22Rv1 (cell line): ENCODE data around the gene ULK3.

Experiments used
- H3K27ac ChIP-seq: fragments of 450-650 bp; 2 replicates; pipeline ENCODE4 v1.5.1; 2017
- ZFX ChIP-seq: fragments of 450-650 bp; IDR thresholded peaks from 2 replicates; pipeline ENCODE4 v1.6.1; 2017; ENCODE audit warnings: antibody characterized with exemption, borderline replicate concordance
- TF ChIP-seq, protein P1 (sequence below): fragments of 450-650 bp; IDR thresholded peaks from 2 replicates; pipeline ENCODE4 v1.5.1; 2017; ENCODE audit warnings: mild to moderate bottlenecking

ULK3 gene

DNA sequence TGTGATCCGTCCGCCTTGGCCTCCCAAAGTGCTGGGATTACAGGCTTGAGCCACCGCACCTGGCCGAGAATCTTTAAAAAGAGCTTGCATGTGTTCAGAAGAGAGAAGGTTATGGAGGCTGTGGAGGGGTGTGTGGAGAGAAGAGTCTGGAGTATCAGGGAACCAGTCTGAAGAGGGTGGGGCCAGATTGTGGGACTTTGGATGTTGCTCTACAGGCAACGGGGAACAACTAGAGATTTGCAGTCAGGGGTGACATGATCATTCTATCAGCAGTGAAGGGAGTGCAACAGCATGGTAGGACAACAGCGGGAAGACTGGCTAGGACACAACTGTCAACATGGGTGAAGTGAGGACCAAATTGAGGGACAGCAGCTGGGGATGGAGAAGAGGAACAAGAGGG, 21.3 kb upstream of the ULK3 start:
- TF ChIP-seq, protein P1, sequence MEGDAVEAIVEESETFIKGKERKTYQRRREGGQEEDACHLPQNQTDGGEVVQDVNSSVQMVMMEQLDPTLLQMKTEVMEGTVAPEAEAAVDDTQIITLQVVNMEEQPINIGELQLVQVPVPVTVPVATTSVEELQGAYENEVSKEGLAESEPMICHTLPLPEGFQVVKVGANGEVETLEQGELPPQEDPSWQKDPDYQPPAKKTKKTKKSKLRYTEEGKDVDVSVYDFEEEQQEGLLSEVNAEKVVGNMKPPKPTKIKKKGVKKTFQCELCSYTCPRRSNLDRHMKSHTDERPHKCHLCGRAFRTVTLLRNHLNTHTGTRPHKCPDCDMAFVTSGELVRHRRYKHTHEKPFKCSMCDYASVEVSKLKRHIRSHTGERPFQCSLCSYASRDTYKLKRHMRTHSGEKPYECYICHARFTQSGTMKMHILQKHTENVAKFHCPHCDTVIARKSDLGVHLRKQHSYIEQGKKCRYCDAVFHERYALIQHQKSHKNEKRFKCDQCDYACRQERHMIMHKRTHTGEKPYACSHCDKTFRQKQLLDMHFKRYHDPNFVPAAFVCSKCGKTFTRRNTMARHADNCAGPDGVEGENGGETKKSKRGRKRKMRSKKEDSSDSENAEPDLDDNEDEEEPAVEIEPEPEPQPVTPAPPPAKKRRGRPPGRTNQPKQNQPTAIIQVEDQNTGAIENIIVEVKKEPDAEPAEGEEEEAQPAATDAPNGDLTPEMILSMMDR, result no peak
- TF ChIP-seq ZFX, result no peak
- no peak overlapping the region for H3K27ac ChIP-seq

DNA sequence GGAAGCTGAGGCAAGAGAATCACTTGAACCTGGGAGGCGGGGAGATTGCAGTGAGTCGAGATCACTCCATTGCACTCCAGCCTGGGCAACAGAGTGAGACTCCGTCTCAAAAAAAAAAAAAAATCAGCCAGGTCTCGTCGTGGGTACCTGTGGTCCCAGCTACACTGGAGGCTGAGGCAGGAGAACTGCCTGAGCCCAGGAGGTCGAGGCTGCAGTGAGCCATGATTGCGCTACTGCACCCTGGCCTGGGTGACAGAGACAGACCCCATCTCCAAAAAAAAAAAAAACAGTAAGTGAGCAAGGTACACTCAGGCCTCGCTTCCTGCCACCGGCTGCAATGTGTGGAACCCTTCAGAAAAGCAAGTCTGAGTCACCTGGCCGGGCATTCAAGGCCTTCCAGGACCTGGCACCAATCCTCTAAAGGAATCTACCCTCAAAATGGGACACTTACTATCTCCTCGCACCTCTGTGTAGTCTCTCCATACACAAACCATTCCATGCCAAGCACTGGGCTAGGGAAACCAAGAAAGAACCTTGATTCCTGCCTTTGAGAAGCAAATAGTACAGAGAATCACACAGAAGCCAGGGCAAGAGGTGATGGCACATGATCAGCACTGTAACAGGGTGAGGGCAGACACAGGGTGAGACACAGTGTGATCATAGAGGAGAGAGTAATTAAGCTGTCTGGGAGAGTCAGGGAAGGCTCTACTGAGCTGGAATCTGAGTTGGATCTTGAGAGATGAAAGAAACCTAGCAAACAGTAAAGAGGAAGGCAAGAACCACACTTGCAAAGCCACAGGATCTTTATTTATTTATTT, 20.5 kb upstream of the ULK3 start:
- H3K27ac ChIP-seq, result no peak overlapping the region
- TF ChIP-seq ZFX, result no peak
- TF ChIP-seq, protein P1, result no peak

GRCh38 chr15:74858369-74858740, 15.4 kb upstream of the ULK3 start:
- H3K27ac ChIP-seq, result no peak overlapping the region
- no peak for TF ChIP-seq ZFX
- TF ChIP-seq, protein P1, result no peak

- TF ChIP-seq, protein P1, result no peak
- TF ChIP-seq ZFX, result no peak
- H3K27ac ChIP-seq, result no peak overlapping the region
Observed at GRCh38 chr15:74857671-74858368, 14.9 kb upstream of the ULK3 start.

- no peak overlapping the region for H3K27ac ChIP-seq
Observed at GRCh38 chr15:74857082-74857655, 14.2 kb upstream of the ULK3 start.

DNA sequence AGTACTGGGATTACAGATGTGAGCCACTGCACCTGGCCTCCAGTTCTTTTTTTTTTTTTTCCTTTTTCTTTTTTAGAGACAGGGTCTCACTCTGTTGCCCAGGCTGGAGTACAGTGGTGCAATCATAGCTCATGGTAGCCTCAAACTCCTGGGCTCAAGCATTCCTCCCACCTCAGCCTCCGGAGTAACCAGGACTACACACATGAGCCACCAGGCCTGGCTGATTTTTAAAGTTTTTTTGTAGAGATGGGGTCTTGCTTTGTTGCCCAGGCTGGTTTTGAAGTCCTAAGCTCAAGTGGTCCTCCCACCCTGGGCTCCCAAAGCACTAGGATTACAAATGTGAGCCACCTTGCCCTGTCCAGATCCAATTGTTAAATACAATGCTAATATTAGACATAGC, 13.6 kb upstream of the ULK3 start:
- H3K27ac ChIP-seq, result no peak overlapping the region
- TF ChIP-seq, protein P1, result no peak
- no peak for TF ChIP-seq ZFX

More at GRCh38 chr15:74857082-74857655, 14.2 kb upstream of the ULK3 start:
- TF ChIP-seq, protein P1, result no peak
- TF ChIP-seq ZFX, result no peak

- no peak overlapping the region for H3K27ac ChIP-seq
- TF ChIP-seq ZFX, result no peak
- TF ChIP-seq, protein P1, result no peak
Observed at GRCh38 chr15:74855857-74856256, 12.9 kb upstream of the ULK3 start.
